GM23338 (cell line): Measurements from ENCODE around the gene CD99L2. TPM values are rescaled to one million over a fixed set of nuclear protein-coding genes. Genes with fewer than 3 reads are reported as not detected.

Experiments
- EZH2phosphoT487 ChIP-seq: fragments of 200-600 bp; sonication (generic); IDR thresholded peaks from one replicate; pipeline ENCODE4 v1.8.1; 2018; ENCODE audit warnings: antibody characterized with exemption; ENCODE audit not compliant: unreplicated experiment
- REST ChIP-seq: IDR thresholded peaks from one replicate; pipeline ENCODE4 v1.6.1; 2018; ENCODE audit warnings: antibody characterized with exemption; ENCODE audit not compliant: unreplicated experiment
- polyA plus RNA-seq: library from polyadenylated mRNA; unstranded; fragments of >200 nt; fragmentation: Nextera tagmentation; extraction: Ambion mirVana; gene quantifications from 2 replicates; pipeline ENCODE4 v1.2.1, GENCODE V29; 2016
- total RNA-seq: library from RNA; depleted of rRNA; stranded (reverse); fragments of >200 nt; shearing (Covaris generic); gene quantifications from 2 replicates; pipeline ENCODE4 v1.2.3, GENCODE V29; 2014
- TF ChIP-seq, protein P1 (sequence below): fragments of 250-450 bp; sonication (Bioruptor Pico); IDR thresholded peaks from 2 replicates; pipeline ENCODE4 v1.5.0; 2020; ENCODE audit warnings: mild to moderate bottlenecking, moderate library complexity
- TF ChIP-seq, protein P2 (sequence below), 2 experiments: fragments of 200-600 bp in 1 of 2; sonication (generic) in 1 of 2; conservative IDR thresholded peaks; 2 replicates each; pipeline versions ENCODE4 v1.5.1 to v1.6.1; 2016 to 2017; ENCODE audit warnings: antibody characterized with exemption in 2 of 2, low read depth in 2 of 2, mild to moderate bottlenecking in 2 of 2, moderate library complexity in 1 of 2

Gene CD99L2
- total and polyA plus RNA-seq, 2 experiments from 2014 or later = 2.6 to 6.4 TPM

DNA sequence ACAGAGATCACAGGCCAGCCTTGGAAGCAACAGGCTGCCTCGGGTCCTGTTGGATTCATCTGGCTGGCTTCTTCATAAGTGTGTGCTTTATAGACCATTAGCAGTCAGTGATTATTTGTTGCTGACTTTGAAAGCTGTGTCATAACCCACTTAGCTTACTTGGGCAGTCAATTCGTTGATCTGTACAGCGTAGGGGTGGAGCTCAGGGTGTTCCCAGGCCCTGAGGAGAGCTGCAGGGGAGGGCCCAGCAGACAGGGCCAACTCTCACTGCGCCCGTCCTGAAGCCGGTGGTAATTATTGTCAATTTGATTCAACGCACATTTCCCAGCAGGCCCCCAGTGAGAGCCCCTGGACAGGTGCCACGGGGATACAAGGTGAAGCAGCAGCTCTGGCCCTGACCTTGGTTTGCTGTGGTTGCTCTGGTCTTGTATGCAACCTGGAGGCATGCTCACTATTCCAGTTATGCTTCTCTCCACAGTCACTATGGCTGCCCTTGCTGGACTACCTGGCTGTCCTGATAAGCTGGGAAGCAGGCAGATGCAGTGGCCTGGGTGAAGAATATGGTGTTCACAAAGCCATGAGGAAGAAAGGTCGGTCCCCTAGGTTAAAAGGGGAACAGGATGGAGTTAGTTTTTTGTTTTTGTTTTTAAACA lies 44.6 kb upstream of the CD99L2 start (continued):
- TF ChIP-seq, protein P1, sequence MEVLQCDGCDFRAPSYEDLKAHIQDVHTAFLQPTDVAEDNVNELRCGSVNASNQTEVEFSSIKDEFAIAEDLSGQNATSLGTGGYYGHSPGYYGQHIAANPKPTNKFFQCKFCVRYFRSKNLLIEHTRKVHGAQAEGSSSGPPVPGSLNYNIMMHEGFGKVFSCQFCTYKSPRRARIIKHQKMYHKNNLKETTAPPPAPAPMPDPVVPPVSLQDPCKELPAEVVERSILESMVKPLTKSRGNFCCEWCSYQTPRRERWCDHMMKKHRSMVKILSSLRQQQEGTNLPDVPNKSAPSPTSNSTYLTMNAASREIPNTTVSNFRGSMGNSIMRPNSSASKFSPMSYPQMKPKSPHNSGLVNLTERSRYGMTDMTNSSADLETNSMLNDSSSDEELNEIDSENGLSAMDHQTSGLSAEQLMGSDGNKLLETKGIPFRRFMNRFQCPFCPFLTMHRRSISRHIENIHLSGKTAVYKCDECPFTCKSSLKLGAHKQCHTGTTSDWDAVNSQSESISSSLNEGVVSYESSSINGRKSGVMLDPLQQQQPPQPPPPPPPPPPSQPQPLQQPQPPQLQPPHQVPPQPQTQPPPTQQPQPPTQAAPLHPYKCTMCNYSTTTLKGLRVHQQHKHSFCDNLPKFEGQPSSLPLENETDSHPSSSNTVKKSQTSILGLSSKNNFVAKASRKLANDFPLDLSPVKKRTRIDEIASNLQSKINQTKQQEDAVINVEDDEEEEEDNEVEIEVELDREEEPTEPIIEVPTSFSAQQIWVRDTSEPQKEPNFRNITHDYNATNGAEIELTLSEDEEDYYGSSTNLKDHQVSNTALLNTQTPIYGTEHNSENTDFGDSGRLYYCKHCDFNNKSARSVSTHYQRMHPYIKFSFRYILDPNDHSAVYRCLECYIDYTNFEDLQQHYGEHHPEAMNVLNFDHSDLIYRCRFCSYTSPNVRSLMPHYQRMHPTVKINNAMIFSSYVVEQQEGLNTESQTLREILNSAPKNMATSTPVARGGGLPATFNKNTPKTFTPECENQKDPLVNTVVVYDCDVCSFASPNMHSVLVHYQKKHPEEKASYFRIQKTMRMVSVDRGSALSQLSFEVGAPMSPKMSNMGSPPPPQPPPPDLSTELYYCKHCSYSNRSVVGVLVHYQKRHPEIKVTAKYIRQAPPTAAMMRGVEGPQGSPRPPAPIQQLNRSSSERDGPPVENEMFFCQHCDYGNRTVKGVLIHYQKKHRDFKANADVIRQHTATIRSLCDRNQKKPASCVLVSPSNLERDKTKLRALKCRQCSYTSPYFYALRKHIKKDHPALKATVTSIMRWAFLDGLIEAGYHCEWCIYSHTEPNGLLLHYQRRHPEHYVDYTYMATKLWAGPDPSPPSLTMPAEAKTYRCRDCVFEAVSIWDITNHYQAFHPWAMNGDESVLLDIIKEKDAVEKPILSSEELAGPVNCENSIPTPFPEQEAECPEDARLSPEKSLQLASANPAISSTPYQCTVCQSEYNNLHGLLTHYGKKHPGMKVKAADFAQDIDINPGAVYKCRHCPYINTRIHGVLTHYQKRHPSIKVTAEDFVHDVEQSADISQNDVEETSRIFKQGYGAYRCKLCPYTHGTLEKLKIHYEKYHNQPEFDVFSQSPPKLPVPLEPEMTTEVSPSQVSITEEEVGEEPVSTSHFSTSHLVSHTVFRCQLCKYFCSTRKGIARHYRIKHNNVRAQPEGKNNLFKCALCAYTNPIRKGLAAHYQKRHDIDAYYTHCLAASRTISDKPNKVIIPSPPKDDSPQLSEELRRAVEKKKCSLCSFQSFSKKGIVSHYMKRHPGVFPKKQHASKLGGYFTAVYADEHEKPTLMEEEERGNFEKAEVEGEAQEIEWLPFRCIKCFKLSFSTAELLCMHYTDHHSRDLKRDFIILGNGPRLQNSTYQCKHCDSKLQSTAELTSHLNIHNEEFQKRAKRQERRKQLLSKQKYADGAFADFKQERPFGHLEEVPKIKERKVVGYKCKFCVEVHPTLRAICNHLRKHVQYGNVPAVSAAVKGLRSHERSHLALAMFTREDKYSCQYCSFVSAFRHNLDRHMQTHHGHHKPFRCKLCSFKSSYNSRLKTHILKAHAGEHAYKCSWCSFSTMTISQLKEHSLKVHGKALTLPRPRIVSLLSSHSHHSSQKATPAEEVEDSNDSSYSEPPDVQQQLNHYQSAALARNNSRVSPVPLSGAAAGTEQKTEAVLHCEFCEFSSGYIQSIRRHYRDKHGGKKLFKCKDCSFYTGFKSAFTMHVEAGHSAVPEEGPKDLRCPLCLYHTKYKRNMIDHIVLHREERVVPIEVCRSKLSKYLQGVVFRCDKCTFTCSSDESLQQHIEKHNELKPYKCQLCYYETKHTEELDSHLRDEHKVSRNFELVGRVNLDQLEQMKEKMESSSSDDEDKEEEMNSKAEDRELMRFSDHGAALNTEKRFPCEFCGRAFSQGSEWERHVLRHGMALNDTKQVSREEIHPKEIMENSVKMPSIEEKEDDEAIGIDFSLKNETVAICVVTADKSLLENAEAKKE (CRISPR knock-in tag) = no peak
- TF ChIP-seq, protein P2, sequence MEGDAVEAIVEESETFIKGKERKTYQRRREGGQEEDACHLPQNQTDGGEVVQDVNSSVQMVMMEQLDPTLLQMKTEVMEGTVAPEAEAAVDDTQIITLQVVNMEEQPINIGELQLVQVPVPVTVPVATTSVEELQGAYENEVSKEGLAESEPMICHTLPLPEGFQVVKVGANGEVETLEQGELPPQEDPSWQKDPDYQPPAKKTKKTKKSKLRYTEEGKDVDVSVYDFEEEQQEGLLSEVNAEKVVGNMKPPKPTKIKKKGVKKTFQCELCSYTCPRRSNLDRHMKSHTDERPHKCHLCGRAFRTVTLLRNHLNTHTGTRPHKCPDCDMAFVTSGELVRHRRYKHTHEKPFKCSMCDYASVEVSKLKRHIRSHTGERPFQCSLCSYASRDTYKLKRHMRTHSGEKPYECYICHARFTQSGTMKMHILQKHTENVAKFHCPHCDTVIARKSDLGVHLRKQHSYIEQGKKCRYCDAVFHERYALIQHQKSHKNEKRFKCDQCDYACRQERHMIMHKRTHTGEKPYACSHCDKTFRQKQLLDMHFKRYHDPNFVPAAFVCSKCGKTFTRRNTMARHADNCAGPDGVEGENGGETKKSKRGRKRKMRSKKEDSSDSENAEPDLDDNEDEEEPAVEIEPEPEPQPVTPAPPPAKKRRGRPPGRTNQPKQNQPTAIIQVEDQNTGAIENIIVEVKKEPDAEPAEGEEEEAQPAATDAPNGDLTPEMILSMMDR (conservative IDR thresholded peaks at IDR 0.05; ENCODE audit: low read depth in 2 of 2) = no peak
- TF ChIP-seq REST (no peak), EZH2phosphoT487 (no peak)
